Lung (tissue), 12 donors: ENCODE results near the gene SLC37A4. TPM values are rescaled to one million over a fixed set of nuclear protein-coding genes. Genes with fewer than 3 reads are reported as not detected.

Experiments
- ATAC-seq: fragments of 200-7000 bp; cut with Tn5 transposase; one replicate; pipeline ENCODE4 v1.9.1; 2020; ENCODE audit warnings: moderate number of reproducible peaks; ENCODE audit not compliant: insufficient read depth, low FRiP score
- DNase-seq, 3 donors: peaks; one replicate each; pipeline ENCODE4 v3.0.0-alpha.2; 2013 to 2017
- H3K27ac ChIP-seq, 2 donors: one replicate each; pipeline ENCODE4 v1.5.1; 2013; ENCODE audit warnings: mild to moderate bottlenecking in 2 of 2, moderate library complexity in 2 of 2, control low read depth in 1 of 2, inconsistent platforms in 1 of 2, low read depth in 1 of 2, low read length in 1 of 2
- H3K27me3 ChIP-seq, 3 donors: one replicate each; pipeline ENCODE4 v1.5.1; 2013; ENCODE audit warnings: low read length in 2 of 3; ENCODE audit not compliant: control insufficient read depth in 3 of 3, insufficient read depth in 3 of 3
- H3K36me3 ChIP-seq, 4 donors: one replicate each; pipeline ENCODE4 v1.5.1; 2013; ENCODE audit warnings: low read length in 4 of 4, mild to moderate bottlenecking in 1 of 4, moderate library complexity in 1 of 4; ENCODE audit not compliant: control insufficient read depth in 4 of 4, insufficient read depth in 4 of 4
- H3K4me1 ChIP-seq, 5 donors: one replicate each; pipeline ENCODE4 v1.5.1; 2013; ENCODE audit warnings: low read length in 5 of 5, mild to moderate bottlenecking in 2 of 5, moderate library complexity in 1 of 5; ENCODE audit not compliant: control insufficient read depth in 5 of 5, insufficient read depth in 5 of 5
- H3K4me3 ChIP-seq: one replicate; pipeline ENCODE4 v1.5.1; 2013; ENCODE audit warnings: mild to moderate bottlenecking, control low read depth, moderate library complexity
- H3K9ac ChIP-seq, 2 donors: one replicate each; pipeline ENCODE4 v1.5.1; 2013; ENCODE audit warnings: low read length in 2 of 2, control low read depth in 1 of 2; ENCODE audit not compliant: insufficient read depth in 1 of 2
- H3K9me3 ChIP-seq, 4 donors: one replicate each; pipeline ENCODE4 v1.5.1; 2013; ENCODE audit warnings: low read length in 3 of 4, mild to moderate bottlenecking in 1 of 4, moderate library complexity in 1 of 4; ENCODE audit not compliant: control insufficient read depth in 4 of 4, insufficient read depth in 3 of 4
- CTCF ChIP-seq: IDR thresholded peaks from 2 replicates; pipeline ENCODE4 v1.5.1; 2012; ENCODE audit warnings: mild to moderate bottlenecking; ENCODE audit errors: control extremely low read depth, extremely low read depth
- WGBS, 2 donors: extraction: QIAGEN DNeasy Blood & Tissue Kit; methylation state at CpG; one replicate each; pipeline ENCODE4 v1.1.7; 2013; 5-methylcytosine and 5-hydroxymethylcytosine counted together
- polyA plus RNA-seq, 2 donors: library from polyadenylated mRNA; stranded (reverse); fragments of 200-250 nt; gene quantifications; one replicate each; pipeline ENCODE4 v1.2.1, GENCODE V29; 2013
- total RNA-seq, 2 donors: library from RNA; depleted of rRNA in 1 of 2; stranded (reverse); fragments of >200 nt in 1 of 2; gene quantifications; one replicate each; pipeline ENCODE4 v1.2.1, GENCODE V29; 2014 to 2021
- donor health status: control.
- donor health status: control.
- donor health status: Bipolar disorder and iron deficiency.
- donor health status: healthy.
- donor health status: DM: yes; HTN: yes; CAD: no.

The SLC37A4 gene
- total and polyA plus RNA-seq, 4 donors, result 8.2 to 16.2 (median 13.5) TPM

GRCh38 chr11:119016216-119017009, 14.3 kb downstream of the SLC37A4 start:
- 80 to 84% methylated on average over 14 of the region's 14 CpGs for WGBS, 2 donors
- no peak for TF ChIP-seq CTCF
- no peaks in the 10 kb centered on the region for H3K27me3 ChIP-seq
- H3K4me3 ChIP-seq, result no peak overlapping the region
- H3K9me3 ChIP-seq, result no peaks in the 10 kb centered on the region
- no peak overlapping the region for H3K9ac ChIP-seq
- peaks cover 7 to 50% (median 31%) of the 10 kb centered on the region in 4 donors for H3K36me3 ChIP-seq
- DNase-seq (no peak), ATAC-seq (no peak)
- no peak overlapping the region for H3K27ac ChIP-seq
- H3K4me1 ChIP-seq, result peaks cover 5 to 19% (median 9%) of the 10 kb centered on the region in 5 donors

GRCh38 chr11:119015054-119015611, 15.5 kb downstream of the SLC37A4 start:
- Histone ChIP-seq H3K4me3 (no peak overlapping the region), H3K9me3 (no peaks in the 10 kb centered on the region), H3K9ac (no peak overlapping the region), H3K27ac (no peak overlapping the region), H3K27me3 (no peaks in the 10 kb centered on the region), H3K4me1 (peaks cover 5 to 18% (median 8%) of the 10 kb centered on the region in 5 donors), H3K36me3 (peaks cover 4 to 53% (median 33%) of the 10 kb centered on the region in 4 donors)
- ATAC-seq (no peak), DNase-seq (no peak)
- WGBS, 2 donors, result 68 to 81% methylated on average over 8 of the region's 8 CpGs
- no peak for TF ChIP-seq CTCF

GRCh38 chr11:119014209-119014924, 16.3 kb downstream of the SLC37A4 start:
- ATAC-seq, result no peak
- peaks cover 2 to 11% (median 5%) of the 10 kb centered on the region in 5 donors for H3K4me1 ChIP-seq
- no peak overlapping the region for H3K27ac ChIP-seq
- H3K9me3 ChIP-seq, result no peaks in the 10 kb centered on the region
- no peak for DNase-seq
- H3K9ac ChIP-seq, result no peak overlapping the region
- 95% methylated on average over 17 of the region's 17 CpGs for WGBS, 2 donors
- no peak overlapping the region for H3K4me3 ChIP-seq
- peaks cover 4 to 52% (median 33%) of the 10 kb centered on the region in 4 donors for H3K36me3 ChIP-seq
- TF ChIP-seq CTCF, result no peak
- H3K27me3 ChIP-seq, result no peaks in the 10 kb centered on the region
